WERI-Rb-1 (cell line): ENCODE data around the gene HNRNPDL.

ENCODE experiments used
- DNase-seq: peaks from one replicate; pipeline ENCODE4 v3.0.0-alpha.2; 2020
- H3K27ac ChIP-seq: fragments of 250-450 bp; sonication (Bioruptor Pico); 2 replicates; pipeline ENCODE4 v1.5.1; 2020; ENCODE audit warnings: mild to moderate bottlenecking, moderate library complexity
- H3K27me3 ChIP-seq: fragments of 250-450 bp; sonication (Bioruptor Pico); 2 replicates; pipeline ENCODE4 v1.5.1; 2021; ENCODE audit warnings: mild to moderate bottlenecking, low read depth, moderate library complexity; ENCODE audit not compliant: insufficient read depth, severe bottlenecking
- H3K36me3 ChIP-seq: fragments of 250-450 bp; sonication (Bioruptor Pico); 2 replicates; pipeline ENCODE4 v1.5.1; 2020; ENCODE audit warnings: mild to moderate bottlenecking, moderate library complexity
- H3K4me3 ChIP-seq: 2 replicates; pipeline ENCODE4 v1.5.1; 2011; ENCODE audit warnings: low read depth, mild to moderate bottlenecking, control low read depth, low read length
- H3K9me3 ChIP-seq: fragments of 250-450 bp; sonication (Bioruptor Pico); 2 replicates; pipeline ENCODE4 v1.5.1; 2021; ENCODE audit warnings: mild to moderate bottlenecking, moderate library complexity; ENCODE audit not compliant: severe bottlenecking
- TF ChIP-seq, protein P1 (sequence below): IDR thresholded peaks from 2 replicates; pipeline ENCODE4 v1.5.1; 2011; ENCODE audit warnings: low read depth, mild to moderate bottlenecking, control low read depth, inconsistent platforms, low read length

The HNRNPDL gene

GRCh38 chr4:82436780-82437179, 6.5 kb upstream of the HNRNPDL start:
- Histone ChIP-seq H3K9me3 (no peaks in the 10 kb centered on the region), H3K27me3 (no peaks in the 10 kb centered on the region), H3K36me3 (peaks cover 72% of the 10 kb centered on the region), H3K27ac (no peak overlapping the region), H3K4me3 (no peak overlapping the region)
- TF ChIP-seq, protein P1, sequence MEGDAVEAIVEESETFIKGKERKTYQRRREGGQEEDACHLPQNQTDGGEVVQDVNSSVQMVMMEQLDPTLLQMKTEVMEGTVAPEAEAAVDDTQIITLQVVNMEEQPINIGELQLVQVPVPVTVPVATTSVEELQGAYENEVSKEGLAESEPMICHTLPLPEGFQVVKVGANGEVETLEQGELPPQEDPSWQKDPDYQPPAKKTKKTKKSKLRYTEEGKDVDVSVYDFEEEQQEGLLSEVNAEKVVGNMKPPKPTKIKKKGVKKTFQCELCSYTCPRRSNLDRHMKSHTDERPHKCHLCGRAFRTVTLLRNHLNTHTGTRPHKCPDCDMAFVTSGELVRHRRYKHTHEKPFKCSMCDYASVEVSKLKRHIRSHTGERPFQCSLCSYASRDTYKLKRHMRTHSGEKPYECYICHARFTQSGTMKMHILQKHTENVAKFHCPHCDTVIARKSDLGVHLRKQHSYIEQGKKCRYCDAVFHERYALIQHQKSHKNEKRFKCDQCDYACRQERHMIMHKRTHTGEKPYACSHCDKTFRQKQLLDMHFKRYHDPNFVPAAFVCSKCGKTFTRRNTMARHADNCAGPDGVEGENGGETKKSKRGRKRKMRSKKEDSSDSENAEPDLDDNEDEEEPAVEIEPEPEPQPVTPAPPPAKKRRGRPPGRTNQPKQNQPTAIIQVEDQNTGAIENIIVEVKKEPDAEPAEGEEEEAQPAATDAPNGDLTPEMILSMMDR: no peak
- DNase-seq: no peak

DNA sequence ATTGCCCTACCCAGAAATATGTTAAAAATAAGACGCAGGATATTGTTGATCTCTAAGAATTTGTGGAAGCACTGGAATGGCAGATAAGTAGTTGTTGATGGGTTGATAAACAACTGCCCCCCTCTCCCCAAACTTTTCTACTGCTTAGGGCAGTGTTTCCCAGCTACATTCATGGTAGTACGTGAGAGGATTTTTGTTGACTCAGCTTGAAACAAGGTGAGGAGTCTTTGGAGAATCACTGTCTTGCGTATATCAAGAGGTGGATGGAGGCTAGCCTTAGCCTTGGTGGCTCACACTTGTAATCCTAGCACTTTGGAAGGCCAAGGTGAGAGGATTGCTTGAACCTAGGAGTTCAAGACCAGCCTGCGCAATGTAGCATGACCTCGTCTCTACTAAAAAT, 5.9 kb upstream of the HNRNPDL start:
- TF ChIP-seq, protein P1: no peak
- no peak for DNase-seq
- no peak overlapping the region for H3K27ac ChIP-seq
- no peaks in the 10 kb centered on the region for H3K27me3 ChIP-seq
- H3K4me3 ChIP-seq: no peak overlapping the region
- H3K9me3 ChIP-seq: no peaks in the 10 kb centered on the region
- peaks cover 72% of the 10 kb centered on the region for H3K36me3 ChIP-seq

DNA sequence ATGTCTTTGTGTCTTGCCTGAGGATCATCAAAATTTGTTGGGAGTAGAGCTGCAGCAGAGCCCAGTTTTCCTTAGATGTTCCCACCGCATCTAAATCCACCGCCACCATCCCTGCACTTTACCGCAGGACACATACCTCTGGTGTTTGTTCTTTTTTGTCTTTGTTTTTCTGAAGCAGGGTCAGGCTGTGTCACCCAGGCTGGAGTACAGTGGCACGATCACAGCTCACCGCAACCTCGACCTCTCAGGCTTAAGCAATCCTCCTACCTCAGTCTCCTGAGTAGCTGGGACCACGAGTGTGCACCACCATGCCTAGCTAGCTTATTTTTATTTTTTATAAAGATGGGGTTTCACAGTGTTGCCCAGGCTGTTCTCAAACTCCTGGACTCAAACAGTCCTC, 4.7 kb upstream of the HNRNPDL start:
- DNase-seq: no peak
- peaks cover 68% of the 10 kb centered on the region for H3K36me3 ChIP-seq
- TF ChIP-seq, protein P1: no peak

DNA sequence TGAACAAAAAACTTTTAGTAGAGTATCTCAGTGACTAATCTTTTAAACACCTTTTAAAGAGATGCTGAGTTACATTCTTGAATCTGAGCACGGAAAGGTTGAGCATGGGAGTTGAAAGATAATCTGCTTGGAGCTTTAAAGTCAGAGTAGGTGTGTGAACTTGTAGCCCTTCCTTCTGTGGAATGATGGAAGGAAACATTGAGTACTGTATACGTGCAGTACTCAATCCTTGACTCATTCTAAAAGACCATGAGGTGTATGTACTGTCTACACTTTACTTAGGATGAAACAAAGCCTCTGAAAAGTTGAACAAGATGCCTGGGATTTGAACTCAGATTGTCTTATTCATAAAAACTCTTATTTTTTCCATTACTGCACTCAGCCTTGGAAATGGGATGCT, 3.5 kb upstream of the HNRNPDL start:
- peaks cover 67% of the 10 kb centered on the region for H3K36me3 ChIP-seq
- TF ChIP-seq, protein P1: no peak
- H3K27ac ChIP-seq: no peak overlapping the region

More for the DNA sequence above, 4.7 kb upstream of the HNRNPDL start:
- H3K27ac ChIP-seq: no peak overlapping the region
- no peaks in the 10 kb centered on the region for H3K9me3 ChIP-seq
- no peak overlapping the region for H3K4me3 ChIP-seq
- no peaks in the 10 kb centered on the region for H3K27me3 ChIP-seq

DNA sequence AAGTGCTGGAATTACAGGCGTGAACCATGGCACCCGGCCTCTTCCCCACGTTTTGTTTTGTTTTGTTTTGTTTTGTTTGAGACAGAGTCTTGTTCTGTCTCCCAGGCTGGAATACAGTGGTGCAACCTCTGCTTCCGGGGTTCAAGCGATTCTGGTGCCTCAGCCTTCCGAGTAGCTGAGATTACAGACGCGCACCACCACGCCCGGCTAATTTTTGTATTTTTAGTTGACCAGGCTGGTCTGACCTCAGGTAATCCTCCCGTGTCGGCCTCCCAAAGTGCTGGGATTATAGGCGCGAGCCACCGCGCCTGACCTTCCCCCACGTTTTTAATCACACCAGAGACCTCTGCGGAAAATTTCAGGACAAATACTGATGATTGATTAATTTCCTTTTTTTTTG, 2.3 kb upstream of the HNRNPDL start:
- TF ChIP-seq, protein P1: no peak
- H3K27me3 ChIP-seq: no peaks in the 10 kb centered on the region
- H3K36me3 ChIP-seq: peaks cover 76% of the 10 kb centered on the region
- peak overlapping the region; percentile 54; the same call in 1 of the 2 replicates for H3K27ac ChIP-seq
- peak; percentile 66 for DNase-seq
- no peaks in the 10 kb centered on the region for H3K9me3 ChIP-seq
- H3K4me3 ChIP-seq: peak overlapping the region; percentile 95

More for the DNA sequence above, 3.5 kb upstream of the HNRNPDL start:
- DNase-seq: no peak
- Histone ChIP-seq H3K9me3 (no peaks in the 10 kb centered on the region), H3K27me3 (no peaks in the 10 kb centered on the region), H3K4me3 (no peak overlapping the region)

DNA sequence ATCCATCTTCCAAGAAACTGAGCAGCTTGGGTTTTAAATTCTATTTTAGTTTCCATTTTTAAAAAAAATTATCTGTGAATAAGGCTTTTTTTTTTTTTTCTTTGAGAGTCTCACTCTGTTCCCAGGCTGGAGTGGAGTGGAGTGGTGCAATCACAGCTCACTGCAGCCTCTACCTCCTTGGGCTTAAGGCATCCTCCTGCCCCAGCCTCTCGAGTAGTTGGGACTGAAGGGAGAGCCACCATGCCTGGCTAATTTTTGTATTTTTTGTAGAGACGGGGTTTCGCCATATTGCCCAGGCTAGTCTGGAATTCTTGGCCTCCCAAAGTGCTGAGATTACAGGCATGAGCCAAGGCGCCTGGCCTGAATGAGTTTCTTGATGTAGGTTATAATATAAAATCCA, 1.6 kb upstream of the HNRNPDL start:
- TF ChIP-seq, protein P1: no peak
- H3K36me3 ChIP-seq: peaks cover 76% of the 10 kb centered on the region
- peak overlapping the region; percentile 54; the same call in 1 of the 2 replicates for H3K27ac ChIP-seq
- H3K27me3 ChIP-seq: no peaks in the 10 kb centered on the region
- H3K4me3 ChIP-seq: peak overlapping the region; percentile 95
- no peak for DNase-seq
- H3K9me3 ChIP-seq: no peaks in the 10 kb centered on the region
